Activated T-helper 17 cell treated with anti-CD3 and anti-CD28 coated beads, Interleukin-2, amount 50 U/mL, for 72 hours (primary cell): ENCODE measurements around the gene ZFX. TPM values are rescaled to one million over a fixed set of nuclear protein-coding genes. Genes with fewer than 3 reads are reported as not detected.

Source experiments
- ATAC-seq: fragments of 150-1000 bp; cut with Tn5 transposase; replicated peaks from 2 replicates; pipeline ENCODE4 v1.10.0; 2021; ENCODE audit warnings: mild to moderate bottlenecking, moderate library complexity
- H3K27ac Mint-ChIP-seq: one replicate; pipeline ENCODE4 v1.8.0; 2022; ENCODE audit warnings: mixed read lengths
- H3K27me3 Mint-ChIP-seq: one replicate; pipeline ENCODE4 v1.8.0; 2022; ENCODE audit warnings: mixed read lengths
- H3K36me3 Mint-ChIP-seq: one replicate; pipeline ENCODE4 v1.8.0; 2022; ENCODE audit warnings: low read depth, mild to moderate bottlenecking, mixed read lengths
- H3K4me1 Mint-ChIP-seq: one replicate; pipeline ENCODE4 v1.8.0; 2022; ENCODE audit warnings: mixed read lengths
- H3K4me3 Mint-ChIP-seq: one replicate; pipeline ENCODE4 v1.8.0; 2022; ENCODE audit warnings: mild to moderate bottlenecking, mixed read lengths
- H3K9me3 Mint-ChIP-seq: one replicate; pipeline ENCODE4 v1.8.0; 2022; ENCODE audit warnings: mixed read lengths
- total RNA-seq, 2 donors: library from RNA; stranded (reverse); gene quantifications; one replicate each; pipeline ENCODE4 v1.2.3, GENCODE V29; 2022

The ZFX gene
- total RNA-seq, 2 donors from 2014 or later: 41.0 to 42.9 TPM

DNA sequence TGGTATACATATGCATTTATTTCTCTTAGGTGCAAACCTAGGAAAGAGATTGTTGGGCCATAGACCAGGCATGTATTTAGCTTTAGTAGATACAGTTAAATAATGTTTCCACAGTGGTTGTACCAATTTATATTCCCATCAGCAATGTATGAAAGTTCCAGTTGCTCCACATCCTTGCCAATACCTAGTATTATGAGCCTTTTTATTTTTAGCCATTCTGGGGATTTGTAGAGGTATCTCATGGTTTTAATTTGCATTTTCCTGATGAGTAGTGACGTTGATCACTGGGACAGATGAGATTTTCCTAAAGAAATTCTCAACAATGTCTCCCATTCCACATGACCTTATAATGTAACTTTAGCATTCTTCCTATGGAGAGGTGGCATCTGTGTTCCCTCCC is 107.5 kb downstream of the ZFX start:
- H3K36me3 Mint-ChIP-seq: no peaks in the 10 kb centered on the region
- ATAC-seq: no peak
- H3K4me3 Mint-ChIP-seq: no peak overlapping the region
- H3K27ac Mint-ChIP-seq: no peak overlapping the region
- no peaks in the 10 kb centered on the region for H3K27me3 Mint-ChIP-seq
- no peaks in the 10 kb centered on the region for H3K9me3 Mint-ChIP-seq
- peaks cover 5% of the 10 kb centered on the region for H3K4me1 Mint-ChIP-seq

DNA sequence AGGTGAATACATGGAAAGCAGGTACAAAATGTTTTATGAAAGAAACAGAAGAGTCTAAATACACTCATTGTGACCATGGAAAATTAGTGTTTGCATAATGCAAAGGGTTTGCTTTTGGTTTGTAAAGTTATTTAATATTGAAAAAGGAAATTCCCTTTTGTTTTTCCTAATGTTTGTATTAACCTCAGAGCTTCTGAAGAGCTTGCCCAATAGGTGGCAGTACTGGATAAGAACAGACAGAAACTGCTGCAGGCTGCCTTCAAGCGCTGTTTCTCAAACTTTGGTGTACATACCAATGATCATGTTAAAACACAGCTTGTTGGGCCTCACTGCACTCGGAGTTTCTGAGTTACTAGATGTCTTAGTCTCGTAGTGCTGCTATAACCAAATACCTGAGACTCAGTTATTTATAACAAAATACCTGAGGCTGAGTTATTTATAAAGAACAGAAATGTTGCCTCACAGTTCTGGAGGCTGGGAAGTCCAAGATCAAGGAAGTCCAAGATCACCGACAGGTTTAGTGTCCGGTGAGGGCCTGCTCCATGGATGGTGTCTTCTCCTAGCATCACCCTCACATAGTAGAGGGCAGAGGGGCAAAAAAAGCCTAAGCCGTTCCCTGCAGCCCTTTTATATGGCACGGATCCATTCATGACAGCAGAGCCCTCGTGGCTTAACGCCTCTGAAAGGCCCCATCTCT is 110.2 kb downstream of the ZFX start:
- H3K4me1 Mint-ChIP-seq: peaks cover 5% of the 10 kb centered on the region
- H3K27me3 Mint-ChIP-seq: no peaks in the 10 kb centered on the region
- H3K4me3 Mint-ChIP-seq: no peak overlapping the region
- ATAC-seq: peak; percentile 46
- H3K9me3 Mint-ChIP-seq: no peaks in the 10 kb centered on the region
- no peak overlapping the region for H3K27ac Mint-ChIP-seq
- no peaks in the 10 kb centered on the region for H3K36me3 Mint-ChIP-seq

DNA sequence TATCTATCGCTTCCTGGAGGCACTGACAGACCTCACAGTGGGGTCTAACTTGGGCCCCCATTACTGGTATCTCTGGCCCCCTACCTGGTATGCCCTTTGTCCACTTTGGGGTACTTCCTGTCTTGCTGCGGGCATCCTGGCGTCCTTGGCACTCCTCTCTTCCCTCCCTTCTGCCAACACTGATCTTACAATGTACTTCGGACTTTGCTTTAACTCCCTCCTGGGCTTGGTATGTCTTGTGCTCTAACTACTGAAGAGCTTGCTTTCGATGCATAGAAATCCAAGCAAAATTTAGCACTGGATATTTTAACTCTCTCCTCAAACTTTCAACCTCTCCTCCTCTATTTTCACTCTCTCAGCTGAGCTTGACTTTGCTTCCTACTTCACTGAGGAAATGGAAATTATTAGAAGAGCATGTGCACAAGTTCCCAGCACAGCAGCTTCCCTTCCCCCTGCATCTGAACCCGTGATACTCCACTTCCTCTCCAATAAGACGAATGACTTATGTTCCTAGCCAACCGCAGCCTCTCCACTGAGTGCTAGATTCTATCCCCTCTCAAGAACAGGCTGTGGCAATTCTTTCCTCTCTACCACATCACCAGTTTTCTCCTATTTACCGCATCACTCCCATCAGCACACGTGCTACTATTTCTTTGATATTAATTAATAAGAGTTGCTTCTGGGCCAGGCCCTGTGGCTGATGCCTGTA is 111.5 kb downstream of the ZFX start:
- no peaks in the 10 kb centered on the region for H3K36me3 Mint-ChIP-seq
- peak; percentile 69 for ATAC-seq
- no peaks in the 10 kb centered on the region for H3K27me3 Mint-ChIP-seq
- H3K9me3 Mint-ChIP-seq: no peaks in the 10 kb centered on the region
- peak overlapping the region; percentile 55 for H3K4me3 Mint-ChIP-seq
- H3K27ac Mint-ChIP-seq: peak overlapping the region; percentile 68
- H3K4me1 Mint-ChIP-seq: peaks cover 5% of the 10 kb centered on the region

DNA sequence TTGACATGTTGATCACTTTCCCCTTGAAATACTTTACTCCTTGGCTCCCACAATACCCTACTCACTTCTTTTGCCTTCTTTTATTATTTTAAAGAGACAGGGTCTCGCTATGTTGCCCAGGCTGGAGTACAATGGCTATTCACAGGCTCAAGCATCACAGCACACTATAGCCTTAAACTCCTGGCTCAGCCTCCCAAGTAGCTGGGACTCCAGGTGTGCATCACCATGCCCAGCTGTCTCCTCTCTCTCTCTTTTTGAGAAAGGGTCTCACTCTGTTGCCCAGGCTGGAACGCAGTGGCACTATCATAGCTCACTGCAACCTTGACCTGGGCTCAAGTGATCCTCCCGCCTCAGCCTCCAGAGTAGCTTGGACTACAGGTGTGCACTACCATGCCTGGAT is 112.8 kb downstream of the ZFX start:
- H3K4me3 Mint-ChIP-seq: no peak overlapping the region
- H3K9me3 Mint-ChIP-seq: no peaks in the 10 kb centered on the region
- no peaks in the 10 kb centered on the region for H3K27me3 Mint-ChIP-seq
- H3K36me3 Mint-ChIP-seq: no peaks in the 10 kb centered on the region
- H3K4me1 Mint-ChIP-seq: peaks cover 5% of the 10 kb centered on the region
- ATAC-seq: no peak
- no peak overlapping the region for H3K27ac Mint-ChIP-seq

DNA sequence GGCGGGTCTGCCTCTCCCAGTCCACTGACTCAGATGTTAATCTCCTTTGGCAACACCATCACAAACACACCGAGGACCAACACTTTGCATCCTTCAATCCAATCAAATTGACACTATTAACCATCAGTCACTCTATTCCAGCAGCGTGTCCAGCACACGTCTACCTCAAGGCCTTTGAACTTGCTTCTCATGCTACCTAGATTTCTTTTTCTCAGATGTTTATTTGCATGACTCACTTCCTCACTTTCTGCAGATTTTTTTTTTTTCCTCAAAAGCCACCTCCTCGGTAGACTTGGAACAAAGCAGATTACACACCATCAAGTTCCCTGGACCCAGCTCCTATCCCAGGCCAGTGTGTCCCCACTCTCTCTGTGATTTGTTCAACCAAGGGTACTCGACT is 114.9 kb downstream of the ZFX start:
- H3K4me3 Mint-ChIP-seq: no peak overlapping the region
- no peak for ATAC-seq
- H3K27ac Mint-ChIP-seq: no peak overlapping the region

More for the DNA sequence above, 114.9 kb downstream of the ZFX start:
- Mint-ChIP-seq H3K9me3 (no peaks in the 10 kb centered on the region), H3K36me3 (no peaks in the 10 kb centered on the region), H3K4me1 (peaks cover 5% of the 10 kb centered on the region), H3K27me3 (no peaks in the 10 kb centered on the region)

Other genes starting within 250 kb of the ZFX start
- gene APOO, start 241.8 kb upstream of the ZFX start, total RNA-seq: 10 to 100 TPM; 15.3 to 25.4 TPM
- gene CXorf58, start 241.7 kb upstream of the ZFX start, total RNA-seq: under 1 TPM in 1 of 2 donors, not detected in 1; 0.58 TPM
- 10 to 100 TPM in 1 of 2 donors, 1 to 10 TPM in 1; 8.3 to 17.6 TPM for gene KLHL15, start 122.5 kb upstream of the ZFX start, total RNA-seq
- gene EIF2S3, start 94.8 kb upstream of the ZFX start, total RNA-seq: 100 to 1,000 TPM; 169 to 225 TPM
- gene SUPT20HL2, start 164.3 kb downstream of the ZFX start, total RNA-seq: not detected
- 1 to 10 TPM in 1 of 2 donors, under 1 TPM in 1; 0.71 to 1.4 TPM for gene SUPT20HL1, start 210.9 kb downstream of the ZFX start, total RNA-seq